Tibial nerve (tissue), 4 donors: Measurements from ENCODE around the gene RGS7BP. TPM values are rescaled to one million over a fixed set of nuclear protein-coding genes. Genes with fewer than 3 reads are reported as not detected.

Source experiments
- DNase-seq, 2 donors: peaks; one replicate each; pipeline ENCODE4 v3.0.0-alpha.2; 2019; ENCODE audit warnings: low spot score in 2 of 2
- H3K27ac ChIP-seq, 4 donors: fragments of 200-600 bp; sonication (generic) in 3 of 4; one replicate each; pipeline ENCODE4 v1.5.1; 2017 to 2019; ENCODE audit warnings: mild to moderate bottlenecking in 1 of 4
- H3K27me3 ChIP-seq, 2 donors: fragments of 200-600 bp; sonication (generic) in 1 of 2; one replicate each; pipeline versions ENCODE4 v1.5.1 to v1.6.0; 2017 to 2019
- H3K36me3 ChIP-seq, 3 donors: fragments of 200-600 bp; sonication (generic); one replicate each; pipeline ENCODE4 v1.5.1; 2018 to 2019
- H3K4me1 ChIP-seq, 4 donors: fragments of 200-600 bp; sonication (generic) in 3 of 4; one replicate each; pipeline ENCODE4 v1.5.1; 2017 to 2019
- H3K4me3 ChIP-seq, 4 donors: fragments of 200-600 bp; sonication (generic) in 3 of 4; one replicate each; pipeline ENCODE4 v1.5.1; 2017 to 2019; ENCODE audit warnings: mild to moderate bottlenecking in 1 of 4, moderate library complexity in 1 of 4
- H3K9me3 ChIP-seq, 4 donors: fragments of 200-600 bp; sonication (generic) in 3 of 4; one replicate each; pipeline ENCODE4 v1.5.1; 2017 to 2019
- EP300 ChIP-seq, 2 donors: sonication (generic); formaldehyde crosslinking; IDR thresholded peaks; one replicate each; pipeline ENCODE4 v1.6.1; 2017; ENCODE audit warnings: antibody characterized with exemption in 2 of 2, mild to moderate bottlenecking in 1 of 2
- POLR2A ChIP-seq, 2 donors: fragments of 450-650 bp; IDR thresholded peaks; one replicate each; pipeline ENCODE4 v1.6.1; 2017; ENCODE audit warnings: antibody characterized with exemption in 2 of 2, mild to moderate bottlenecking in 2 of 2, moderate library complexity in 2 of 2
- WGBS, 2 donors: methylation state at CpG; one replicate each; pipeline ENCODE4 v1.1.5; 2018; 5-methylcytosine and 5-hydroxymethylcytosine counted together
- total RNA-seq, 4 donors: library from RNA; depleted of rRNA; stranded (reverse); fragments of >200 nt; gene quantifications; one replicate each; pipeline ENCODE4 v1.1.0, GENCODE V29; 2016
- TF ChIP-seq, protein P1 (sequence below), 5 experiments: fragments of 200-600 bp in 3 of 5; fragments of 450-650 bp in 2 of 5; sonication (generic) in 3 of 5; IDR thresholded peaks; one replicate each; pipeline ENCODE4 v1.5.1; 2016 to 2019; ENCODE audit warnings: antibody characterized with exemption in 5 of 5, mild to moderate bottlenecking in 3 of 5, moderate library complexity in 2 of 5

RGS7BP gene
- total RNA-seq, 4 donors from 2014 or later, result 0.42 to 1.4 (median 0.96) TPM

GRCh38 chr5:64619609-64620008 lies 113.8 kb downstream of the RGS7BP start:
- TF ChIP-seq, protein P1, sequence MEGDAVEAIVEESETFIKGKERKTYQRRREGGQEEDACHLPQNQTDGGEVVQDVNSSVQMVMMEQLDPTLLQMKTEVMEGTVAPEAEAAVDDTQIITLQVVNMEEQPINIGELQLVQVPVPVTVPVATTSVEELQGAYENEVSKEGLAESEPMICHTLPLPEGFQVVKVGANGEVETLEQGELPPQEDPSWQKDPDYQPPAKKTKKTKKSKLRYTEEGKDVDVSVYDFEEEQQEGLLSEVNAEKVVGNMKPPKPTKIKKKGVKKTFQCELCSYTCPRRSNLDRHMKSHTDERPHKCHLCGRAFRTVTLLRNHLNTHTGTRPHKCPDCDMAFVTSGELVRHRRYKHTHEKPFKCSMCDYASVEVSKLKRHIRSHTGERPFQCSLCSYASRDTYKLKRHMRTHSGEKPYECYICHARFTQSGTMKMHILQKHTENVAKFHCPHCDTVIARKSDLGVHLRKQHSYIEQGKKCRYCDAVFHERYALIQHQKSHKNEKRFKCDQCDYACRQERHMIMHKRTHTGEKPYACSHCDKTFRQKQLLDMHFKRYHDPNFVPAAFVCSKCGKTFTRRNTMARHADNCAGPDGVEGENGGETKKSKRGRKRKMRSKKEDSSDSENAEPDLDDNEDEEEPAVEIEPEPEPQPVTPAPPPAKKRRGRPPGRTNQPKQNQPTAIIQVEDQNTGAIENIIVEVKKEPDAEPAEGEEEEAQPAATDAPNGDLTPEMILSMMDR (IDR thresholded peaks at IDR 0.05), result no peak
- TF ChIP-seq POLR2A (IDR thresholded peaks at IDR 0.05) (no peak), EP300 (IDR thresholded peaks at IDR 0.05) (no peak)
- 93 to 95% methylated on average over 3 of the region's 3 CpGs for WGBS, 2 donors
- no peaks in the 10 kb centered on the region for H3K9me3 ChIP-seq
- no peaks in the 10 kb centered on the region for H3K36me3 ChIP-seq
- DNase-seq, result no peak
- H3K4me1 ChIP-seq, result no peaks in the 10 kb centered on the region
- no peak overlapping the region for H3K27ac ChIP-seq
- no peaks in the 10 kb centered on the region for H3K27me3 ChIP-seq
- H3K4me3 ChIP-seq, result no peak overlapping the region

DNA sequence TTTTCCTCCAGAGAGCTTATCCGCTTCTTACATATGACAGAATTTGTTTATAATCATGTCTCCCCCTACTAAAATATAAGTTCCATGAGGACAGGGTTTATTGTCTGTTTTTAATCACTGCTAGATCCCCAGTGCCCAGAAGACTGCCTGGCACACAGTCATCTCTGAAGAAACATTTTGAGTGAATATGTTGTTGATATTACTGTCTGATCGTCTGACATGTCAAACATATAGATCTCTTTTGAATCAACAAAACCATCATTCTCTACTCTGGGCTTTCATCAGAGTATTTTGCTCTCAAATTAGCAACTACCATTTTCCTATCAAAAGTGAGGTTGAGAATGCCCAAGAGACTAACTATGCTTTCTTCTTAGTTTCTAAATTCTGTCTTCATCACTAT lies 117.2 kb downstream of the RGS7BP start:
- Histone ChIP-seq H3K4me1 (no peaks in the 10 kb centered on the region), H3K27me3 (no peaks in the 10 kb centered on the region), H3K4me3 (no peak overlapping the region), H3K9me3 (no peaks in the 10 kb centered on the region), H3K36me3 (no peaks in the 10 kb centered on the region), H3K27ac (no peak overlapping the region)
- no peak for DNase-seq
- 72 to 73% methylated on average over 2 of the region's 2 CpGs for WGBS, 2 donors
- TF ChIP-seq, protein P1 (IDR thresholded peaks at IDR 0.05), result no peak
- TF ChIP-seq EP300 (IDR thresholded peaks at IDR 0.05), result no peak
- TF ChIP-seq POLR2A (IDR thresholded peaks at IDR 0.05), result no peak

DNA sequence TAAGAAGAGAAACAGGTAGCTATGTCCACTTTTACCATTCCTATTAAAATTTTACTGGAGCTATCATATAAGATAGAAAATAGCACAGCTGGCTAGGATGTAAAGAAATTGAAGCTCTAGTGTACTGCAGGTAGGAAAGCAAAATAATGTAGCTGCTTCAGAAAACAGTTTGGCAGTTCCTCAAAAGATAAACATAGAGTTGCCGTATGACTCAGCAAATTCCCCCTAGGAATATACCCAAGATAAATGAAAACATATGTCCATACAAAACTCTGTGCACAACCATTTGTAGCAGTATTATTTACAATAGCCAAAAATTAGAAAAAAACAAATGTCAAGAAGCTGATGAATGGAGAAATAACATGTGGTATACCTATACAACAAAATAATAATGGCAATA lies 119.9 kb downstream of the RGS7BP start:
- Histone ChIP-seq H3K36me3 (no peaks in the 10 kb centered on the region), H3K9me3 (no peaks in the 10 kb centered on the region), H3K4me1 (no peaks in the 10 kb centered on the region), H3K27ac (no peak overlapping the region), H3K27me3 (no peaks in the 10 kb centered on the region), H3K4me3 (no peak overlapping the region)
- no peak for DNase-seq
- 47 to 61% methylated on average over 1 of the region's 1 CpG for WGBS, 2 donors
- no peak for TF ChIP-seq EP300 (IDR thresholded peaks at IDR 0.05)
- TF ChIP-seq, protein P1 (IDR thresholded peaks at IDR 0.05), result no peak
- no peak for TF ChIP-seq POLR2A (IDR thresholded peaks at IDR 0.05)

DNA sequence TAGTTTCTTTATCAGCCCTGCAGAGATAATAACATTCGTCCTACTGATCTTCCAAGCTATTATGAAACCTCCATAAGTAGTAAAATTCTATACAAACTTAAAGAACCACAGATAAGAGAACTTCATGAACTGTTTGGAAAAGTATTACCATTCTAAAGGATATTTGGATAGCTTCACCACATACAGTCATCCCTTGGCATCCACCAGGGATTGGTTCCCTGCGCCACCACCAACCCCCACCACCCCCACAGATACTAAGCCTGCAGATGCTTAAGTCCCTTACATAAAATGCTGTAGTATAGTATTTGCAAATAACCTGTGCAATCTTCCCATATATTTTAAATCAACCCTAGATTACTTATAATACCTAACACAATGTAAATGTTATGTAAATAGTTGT lies 123.1 kb downstream of the RGS7BP start:
- no peaks in the 10 kb centered on the region for H3K27me3 ChIP-seq
- H3K9me3 ChIP-seq, result no peaks in the 10 kb centered on the region
- no peaks in the 10 kb centered on the region for H3K36me3 ChIP-seq
- H3K27ac ChIP-seq, result no peak overlapping the region
- peaks cover 0 to 3% (median 0%) of the 10 kb centered on the region in 4 donors for H3K4me1 ChIP-seq
- DNase-seq, result no peak
- 88 to 89% methylated on average over 2 of the region's 2 CpGs for WGBS, 2 donors
- TF ChIP-seq POLR2A (IDR thresholded peaks at IDR 0.05), result no peak
- TF ChIP-seq EP300 (IDR thresholded peaks at IDR 0.05), result no peak
- TF ChIP-seq, protein P1 (IDR thresholded peaks at IDR 0.05), result no peak
- H3K4me3 ChIP-seq, result no peak overlapping the region

DNA sequence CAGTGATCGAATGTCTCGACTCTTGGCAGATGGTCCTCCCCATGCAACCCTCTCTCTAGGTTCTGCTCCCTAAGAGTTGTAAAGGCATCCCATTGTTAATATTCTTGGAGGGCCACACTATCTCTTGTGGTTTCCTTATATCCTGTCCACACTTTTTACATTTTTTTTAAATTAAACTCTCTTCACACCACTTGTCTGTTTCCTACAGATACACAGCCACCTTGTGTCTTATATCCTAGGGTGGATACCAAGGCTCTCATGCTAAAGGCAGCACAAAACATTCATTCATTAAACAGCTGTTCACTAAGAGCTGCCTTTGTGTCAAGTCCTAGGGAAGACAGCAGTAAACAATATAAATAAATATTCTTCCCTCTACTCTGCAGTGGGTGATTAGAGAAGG lies 124.0 kb downstream of the RGS7BP start:
- TF ChIP-seq POLR2A (IDR thresholded peaks at IDR 0.05) (no peak), EP300 (IDR thresholded peaks at IDR 0.05) (no peak)
- TF ChIP-seq, protein P1 (IDR thresholded peaks at IDR 0.05), result no peak
- H3K4me1 ChIP-seq, result peaks cover 0 to 3% (median 0%) of the 10 kb centered on the region in 4 donors
- H3K27me3 ChIP-seq, result no peaks in the 10 kb centered on the region
- no peak overlapping the region for H3K4me3 ChIP-seq
- no peaks in the 10 kb centered on the region for H3K36me3 ChIP-seq
- DNase-seq, result no peak
- H3K27ac ChIP-seq, result no peak overlapping the region
- WGBS, 2 donors, result 72 to 83% methylated on average over 2 of the region's 2 CpGs
- no peaks in the 10 kb centered on the region for H3K9me3 ChIP-seq
